ENCODE results near the gene TPM3.
"Not testable (repeated sequence)": the region's sequence is repeated elsewhere in the genome, so short reads cannot be mapped to it uniquely, and the experiment has no call there.

TPM3 gene

GRCh38 chr1:154191990-154192461 lies at the start of gene TPM3:
TPM3 (minus strand) TSS chr1:154192100; CDS start chr1:154192018, 82 bp downstream.
- DNase-seq (ENCODE audit: low read depth), result no peak

GRCh38 chr1:154240294-154240833 lies 48.5 kb upstream of the TPM3 start:
- DNase-seq (ENCODE audit: low read depth), result no peak

- no peak for DNase-seq (ENCODE audit: low read depth)
These were observed 47.6 kb upstream of the TPM3 start for GRCh38 chr1:154239491-154239890.

- DNase-seq (ENCODE audit: low read depth), result no peak
These were observed 46.1 kb upstream of the TPM3 start for GRCh38 chr1:154237880-154238506.

- no peak for DNase-seq (ENCODE audit: low read depth)
These were observed 45.5 kb upstream of the TPM3 start for GRCh38 chr1:154237435-154237834.

- DNase-seq (ENCODE audit: low read depth), result no peak
These were observed 45.0 kb upstream of the TPM3 start for GRCh38 chr1:154236855-154237254.

GRCh38 chr1:154233127-154233526 lies 41.2 kb upstream of the TPM3 start:
- not testable (repeated sequence) for DNase-seq (ENCODE audit: low read depth)

GRCh38 chr1:154231112-154231511 lies 39.2 kb upstream of the TPM3 start:
- not testable (repeated sequence) for DNase-seq (ENCODE audit: low read depth)

- no peak for DNase-seq (ENCODE audit: low read depth)
These were observed 33.5 kb upstream of the TPM3 start for GRCh38 chr1:154225370-154225769.

- no peak for DNase-seq (ENCODE audit: low read depth)
These were observed 31.7 kb upstream of the TPM3 start for GRCh38 chr1:154223621-154224020.

- no peak for DNase-seq (ENCODE audit: low read depth)
These were observed 31.0 kb upstream of the TPM3 start for GRCh38 chr1:154222918-154223317.

GRCh38 chr1:154222518-154222917 lies 30.6 kb upstream of the TPM3 start:
- no peak for DNase-seq (ENCODE audit: low read depth)

GRCh38 chr1:154221278-154222001 lies 29.5 kb upstream of the TPM3 start:
- no peak for DNase-seq (ENCODE audit: low read depth)

GRCh38 chr1:154220970-154221277 lies 29.0 kb upstream of the TPM3 start:
- no peak for DNase-seq (ENCODE audit: low read depth)

GRCh38 chr1:154220071-154220969 lies 28.4 kb upstream of the TPM3 start, which contains the start of gene UBAP2L:
UBAP2L (plus strand) TSS chr1:154220955; CDS start chr1:154225124, 4,169 bp downstream.
- DNase-seq (ENCODE audit: low read depth), result peak; percentile 99

- DNase-seq (ENCODE audit: low read depth), result no peak
These were observed 27.6 kb upstream of the TPM3 start for GRCh38 chr1:154219541-154219940.

GRCh38 chr1:154218545-154218944 lies 26.6 kb upstream of the TPM3 start:
- no peak for DNase-seq (ENCODE audit: low read depth)

GRCh38 chr1:154213274-154213673 lies 21.4 kb upstream of the TPM3 start:
- DNase-seq (ENCODE audit: low read depth), result no peak

- no peak for DNase-seq (ENCODE audit: low read depth)
These were observed 20.2 kb upstream of the TPM3 start for GRCh38 chr1:154212083-154212482.

GRCh38 chr1:154208677-154209388 lies 16.9 kb upstream of the TPM3 start:
- no peak for DNase-seq (ENCODE audit: low read depth)

GRCh38 chr1:154207262-154207661 lies 15.4 kb upstream of the TPM3 start:
- DNase-seq (ENCODE audit: low read depth), result no peak

GRCh38 chr1:154206196-154206595 lies 14.3 kb upstream of the TPM3 start, which contains the start of gene CFAP141:
CFAP141 (minus strand) TSS chr1:154206333; CDS start chr1:154206307, 26 bp downstream.
- DNase-seq (ENCODE audit: low read depth), result no peak

Measured in GM04504 (cell line).